Smooth muscle cell (in vitro differentiated cells): Measurements from ENCODE around the gene CHID1. TPM values are rescaled to one million over a fixed set of nuclear protein-coding genes. Genes with fewer than 3 reads are reported as not detected.

Experiments
- DNase-seq: peaks from one replicate; lab custom pipeline; 2025; ENCODE audit not compliant: unreplicated experiment; lab: John Stamatoyannopoulos, UW
- H2AFZ ChIP-seq: fragments of 200-600 bp; sonication (generic); 2 replicates; pipeline ENCODE4 v1.6.0; 2016; ENCODE audit warnings: antibody characterized with exemption, low read depth, mild to moderate bottlenecking
- H3F3A ChIP-seq: fragments of 200-600 bp; sonication (generic); 2 replicates; pipeline ENCODE4 v1.6.0; 2017; ENCODE audit warnings: antibody characterized with exemption, low read depth
- H3K27ac ChIP-seq: fragments of 200-600 bp; sonication (generic); 2 replicates; pipeline ENCODE4 v1.5.1; 2016; ENCODE audit warnings: low read depth, mild to moderate bottlenecking
- H3K27me3 ChIP-seq: fragments of 200-600 bp; sonication (generic); 2 replicates; pipeline ENCODE4 v1.6.1; 2016; ENCODE audit warnings: low read depth, mild to moderate bottlenecking
- H3K36me3 ChIP-seq: fragments of 200-600 bp; sonication (generic); 2 replicates; pipeline ENCODE4 v1.5.1; 2016; ENCODE audit warnings: low read depth
- H3K4me1 ChIP-seq: fragments of 200-600 bp; sonication (generic); 2 replicates; pipeline ENCODE4 v1.5.1; 2016; ENCODE audit warnings: low read depth
- H3K4me2 ChIP-seq: fragments of 200-600 bp; sonication (generic); 2 replicates; pipeline ENCODE4 v1.6.0; 2016; ENCODE audit warnings: mild to moderate bottlenecking
- H3K4me3 ChIP-seq: fragments of 200-600 bp; sonication (generic); 2 replicates; pipeline ENCODE4 v1.5.1; 2016; ENCODE audit warnings: mild to moderate bottlenecking
- H3K79me2 ChIP-seq: fragments of 200-600 bp; sonication (generic); 2 replicates; pipeline ENCODE4 v1.6.0; 2016; ENCODE audit warnings: low read depth, mild to moderate bottlenecking
- H3K9ac ChIP-seq: fragments of 200-600 bp; sonication (generic); 2 replicates; pipeline ENCODE4 v1.6.0; 2016; ENCODE audit warnings: low read depth
- H3K9me3 ChIP-seq: fragments of 200-600 bp; sonication (generic); replicated peaks from 2 replicates; pipeline ENCODE4 v1.5.1; 2016; ENCODE audit warnings: low read depth
- H4K20me1 ChIP-seq: fragments of 200-600 bp; sonication (generic); 2 replicates; pipeline ENCODE4 v1.6.0; 2016; ENCODE audit warnings: low read depth
- WGBS: methylation state at CpG from one replicate; pipeline ENCODE4 v1.1.7; 2016; ENCODE audit warnings: low lambda C conversion rate; 5-methylcytosine and 5-hydroxymethylcytosine counted together
- polyA plus RNA-seq: library from polyadenylated mRNA; unstranded; fragments of >200 nt; fragmentation: Nextera tagmentation; extraction: Ambion mirVana; gene quantifications from 2 replicates; pipeline ENCODE4 v1.2.1, GENCODE V29; 2016
- total RNA-seq: library from RNA; depleted of rRNA; stranded (reverse); fragments of >200 nt; gene quantifications from 2 replicates; pipeline ENCODE4 v1.2.3, GENCODE V29; 2014
- TF ChIP-seq, protein P1 (sequence below): fragments of 200-600 bp; sonication (generic); IDR thresholded peaks from 2 replicates; pipeline ENCODE4 v1.5.1; 2017; ENCODE audit warnings: borderline replicate concordance, mild to moderate bottlenecking, antibody characterized with exemption; ENCODE audit not compliant: insufficient read depth, poor library complexity, severe bottlenecking

The CHID1 gene
- total and polyA plus RNA-seq, 2 experiments from 2014 or later, result 54.3 to 181 TPM

DNA sequence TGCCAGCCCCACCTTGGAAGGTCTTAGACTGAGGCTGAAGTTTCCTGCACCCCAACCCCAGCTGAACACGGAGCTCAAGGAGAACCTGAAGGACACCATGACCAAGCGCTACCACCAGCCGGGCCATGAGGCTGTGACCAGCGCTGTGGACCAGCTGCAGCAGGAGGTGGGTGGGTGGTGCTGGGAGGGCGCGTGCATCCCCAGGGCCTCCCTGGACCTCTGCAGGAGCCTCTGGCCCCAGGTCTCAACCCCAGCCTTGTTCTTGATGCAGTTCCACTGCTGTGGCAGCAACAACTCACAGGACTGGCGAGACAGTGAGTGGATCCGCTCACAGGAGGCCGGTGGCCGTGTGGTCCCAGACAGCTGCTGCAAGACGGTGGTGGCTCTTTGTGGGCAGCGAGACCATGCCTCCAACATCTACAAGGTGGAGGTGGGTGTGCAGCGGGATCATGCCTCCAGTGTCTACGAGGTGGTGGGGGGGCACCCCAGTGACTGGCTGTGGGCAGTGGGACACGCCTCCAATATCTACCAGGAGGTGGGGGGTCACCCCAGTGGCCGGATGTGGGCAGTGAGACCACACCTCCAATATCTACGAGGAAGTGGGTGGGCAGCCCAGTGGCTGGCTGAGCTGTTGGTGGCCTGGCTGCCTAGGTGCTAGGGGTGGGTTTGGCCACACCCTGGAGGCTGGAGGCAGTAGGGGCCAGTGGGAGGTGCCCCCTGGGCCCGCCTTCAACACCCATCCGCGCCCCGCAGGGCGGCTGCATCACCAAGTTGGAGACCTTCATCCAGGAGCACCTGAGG lies 73.2 kb downstream of the CHID1 start:
- WGBS, result 94% methylated on average over 20 of the region's 22 CpGs
- peaks cover 84% of the 10 kb centered on the region for H4K20me1 ChIP-seq
- no peaks in the 10 kb centered on the region for H3K36me3 ChIP-seq
- no peak overlapping the region for H3K4me3 ChIP-seq
- peaks cover 23% of the 10 kb centered on the region for H3F3A ChIP-seq
- H3K4me2 ChIP-seq, result no peak overlapping the region
- H3K79me2 ChIP-seq, result peaks cover 48% of the 10 kb centered on the region
- H2AFZ ChIP-seq, result no peak overlapping the region
- no peaks in the 10 kb centered on the region for H3K9me3 ChIP-seq
- H3K27ac ChIP-seq, result no peak overlapping the region
- no peaks in the 10 kb centered on the region for H3K27me3 ChIP-seq
- peaks cover 14% of the 10 kb centered on the region for H3K4me1 ChIP-seq
- TF ChIP-seq, protein P1, sequence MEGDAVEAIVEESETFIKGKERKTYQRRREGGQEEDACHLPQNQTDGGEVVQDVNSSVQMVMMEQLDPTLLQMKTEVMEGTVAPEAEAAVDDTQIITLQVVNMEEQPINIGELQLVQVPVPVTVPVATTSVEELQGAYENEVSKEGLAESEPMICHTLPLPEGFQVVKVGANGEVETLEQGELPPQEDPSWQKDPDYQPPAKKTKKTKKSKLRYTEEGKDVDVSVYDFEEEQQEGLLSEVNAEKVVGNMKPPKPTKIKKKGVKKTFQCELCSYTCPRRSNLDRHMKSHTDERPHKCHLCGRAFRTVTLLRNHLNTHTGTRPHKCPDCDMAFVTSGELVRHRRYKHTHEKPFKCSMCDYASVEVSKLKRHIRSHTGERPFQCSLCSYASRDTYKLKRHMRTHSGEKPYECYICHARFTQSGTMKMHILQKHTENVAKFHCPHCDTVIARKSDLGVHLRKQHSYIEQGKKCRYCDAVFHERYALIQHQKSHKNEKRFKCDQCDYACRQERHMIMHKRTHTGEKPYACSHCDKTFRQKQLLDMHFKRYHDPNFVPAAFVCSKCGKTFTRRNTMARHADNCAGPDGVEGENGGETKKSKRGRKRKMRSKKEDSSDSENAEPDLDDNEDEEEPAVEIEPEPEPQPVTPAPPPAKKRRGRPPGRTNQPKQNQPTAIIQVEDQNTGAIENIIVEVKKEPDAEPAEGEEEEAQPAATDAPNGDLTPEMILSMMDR, result no peak
- H3K9ac ChIP-seq, result no peak overlapping the region
- no peak for DNase-seq

DNA sequence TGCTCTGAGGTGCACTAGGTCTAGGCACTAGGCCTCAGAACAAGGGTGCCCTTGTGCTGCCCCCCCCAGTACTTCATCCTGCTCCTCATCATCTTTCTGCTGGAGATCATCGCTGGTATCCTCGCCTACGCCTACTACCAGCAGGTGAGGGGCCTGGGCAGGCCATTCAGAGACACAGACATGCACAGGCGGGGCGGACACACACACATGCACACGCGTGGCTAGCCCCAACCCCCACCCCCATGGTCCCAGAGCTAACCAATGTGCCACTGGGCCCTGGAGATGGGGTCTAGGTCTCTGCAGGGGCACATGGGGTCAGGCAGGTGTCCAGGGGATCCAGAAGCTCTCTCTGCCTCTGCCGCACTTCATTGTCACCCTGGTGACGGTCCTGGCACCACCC lies 73.9 kb downstream of the CHID1 start:
- Histone ChIP-seq H3K9me3 (no peaks in the 10 kb centered on the region), H3K9ac (no peak overlapping the region), H3K27ac (no peak overlapping the region), H3K79me2 (peaks cover 41% of the 10 kb centered on the region), H3K36me3 (no peaks in the 10 kb centered on the region), H3K4me2 (no peak overlapping the region), H3K27me3 (no peaks in the 10 kb centered on the region), H3K4me3 (no peak overlapping the region), H3K4me1 (peaks cover 21% of the 10 kb centered on the region), H2AFZ (no peak overlapping the region), H4K20me1 (peaks cover 82% of the 10 kb centered on the region), H3F3A (peaks cover 23% of the 10 kb centered on the region)
- TF ChIP-seq, protein P1, result no peak
- DNase-seq, result no peak
- WGBS, result 88% methylated on average over 9 of the region's 9 CpGs

DNA sequence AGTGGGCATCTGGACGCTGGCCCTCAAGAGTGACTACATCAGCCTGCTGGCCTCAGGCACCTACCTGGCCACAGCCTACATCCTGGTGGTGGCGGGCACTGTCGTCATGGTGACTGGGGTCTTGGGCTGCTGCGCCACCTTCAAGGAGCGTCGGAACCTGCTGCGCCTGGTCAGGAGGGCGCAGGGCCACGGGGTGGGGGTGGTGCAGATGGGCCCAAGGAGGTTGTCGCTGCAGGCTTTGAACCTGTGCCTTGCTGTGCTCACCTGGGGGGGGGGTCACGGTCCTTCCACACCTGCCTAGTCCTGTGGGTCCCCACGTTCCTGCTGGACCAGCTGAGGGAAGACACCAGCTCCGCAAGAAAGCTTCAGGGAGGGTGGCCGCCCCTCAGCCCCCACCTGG lies 74.3 kb downstream of the CHID1 start:
- H3K4me1 ChIP-seq, result peaks cover 22% of the 10 kb centered on the region
- no peaks in the 10 kb centered on the region for H3K36me3 ChIP-seq

More for the DNA sequence above, 74.3 kb downstream of the CHID1 start:
- no peak overlapping the region for H3K9ac ChIP-seq
- no peak overlapping the region for H3K27ac ChIP-seq
- WGBS, result 98% methylated on average over 14 of the region's 14 CpGs
- no peak overlapping the region for H3K4me3 ChIP-seq
- H3K9me3 ChIP-seq, result no peaks in the 10 kb centered on the region
- DNase-seq, result no peak
- H4K20me1 ChIP-seq, result peaks cover 80% of the 10 kb centered on the region
- H2AFZ ChIP-seq, result no peak overlapping the region
- TF ChIP-seq, protein P1, result no peak
- no peak overlapping the region for H3K4me2 ChIP-seq
- H3K27me3 ChIP-seq, result peaks cover 3% of the 10 kb centered on the region
- peaks cover 37% of the 10 kb centered on the region for H3K79me2 ChIP-seq
- H3F3A ChIP-seq, result peaks cover 22% of the 10 kb centered on the region
